Chondrocyte (in vitro differentiated cells): ENCODE data around the gene SORT1. TPM values are rescaled to one million over a fixed set of nuclear protein-coding genes. Genes with fewer than 3 reads are reported as not detected.
"Not testable (repeated sequence)": the region's sequence is repeated elsewhere in the genome, so short reads cannot be mapped to it uniquely, and the experiment has no call there.

Experiments
- DNase-seq: peaks from one replicate; pipeline ENCODE4 v3.0.0; 2021; ENCODE audit warnings: mixed read lengths, low spot score
- H3K27ac Mint-ChIP-seq: one replicate; pipeline ENCODE4 v1.8.0; 2021; ENCODE audit warnings: mild to moderate bottlenecking, moderate library complexity, mixed read lengths; ENCODE audit not compliant: unreplicated experiment
- H3K27me3 Mint-ChIP-seq: 2 replicates; pipeline ENCODE4 v1.8.0; 2021; ENCODE audit warnings: low read depth, mixed read lengths
- H3K36me3 Mint-ChIP-seq: 2 replicates; pipeline ENCODE4 v1.8.0; 2021; ENCODE audit warnings: low read depth, mixed read lengths
- H3K4me1 Mint-ChIP-seq: 2 replicates; pipeline ENCODE4 v1.8.0; 2021; ENCODE audit warnings: low read depth, mild to moderate bottlenecking, mixed read lengths
- H3K4me3 Mint-ChIP-seq: one replicate; pipeline ENCODE4 v1.8.0; 2021; ENCODE audit warnings: mild to moderate bottlenecking, moderate library complexity, mixed read lengths; ENCODE audit not compliant: unreplicated experiment
- H3K9me3 Mint-ChIP-seq: 2 replicates; pipeline ENCODE4 v1.8.0; 2021; ENCODE audit warnings: low read depth, mixed read lengths
- long read RNA-seq: library from polyadenylated mRNA; stranded (forward); transcript quantifications from one replicate; pipeline ENCODE4 v2.0.0, GENCODE V29; 2021
- total RNA-seq: library from RNA; stranded (reverse); gene quantifications from 3 replicates; pipeline ENCODE4 v1.2.1, GENCODE V29; 2021
- TF ChIP-seq, protein P1 (sequence below): fragments of 200-600 bp; sonication (generic); IDR thresholded peaks from 2 replicates; pipeline ENCODE4 v1.5.0; 2021; ENCODE audit warnings: antibody characterized with exemption, mild to moderate bottlenecking, moderate library complexity

SORT1 gene
- total RNA-seq, result 84.1 to 107 TPM (median 107 TPM) in 3 replicates
- long read RNA-seq, full-length matches to known transcripts, result 52 of 110 reads
- long read RNA-seq, partial matches to known transcripts, result 9 of 110 reads
- long read RNA-seq, other reads (novel, unspliced or antisense), result 49 of 110 reads

DNA sequence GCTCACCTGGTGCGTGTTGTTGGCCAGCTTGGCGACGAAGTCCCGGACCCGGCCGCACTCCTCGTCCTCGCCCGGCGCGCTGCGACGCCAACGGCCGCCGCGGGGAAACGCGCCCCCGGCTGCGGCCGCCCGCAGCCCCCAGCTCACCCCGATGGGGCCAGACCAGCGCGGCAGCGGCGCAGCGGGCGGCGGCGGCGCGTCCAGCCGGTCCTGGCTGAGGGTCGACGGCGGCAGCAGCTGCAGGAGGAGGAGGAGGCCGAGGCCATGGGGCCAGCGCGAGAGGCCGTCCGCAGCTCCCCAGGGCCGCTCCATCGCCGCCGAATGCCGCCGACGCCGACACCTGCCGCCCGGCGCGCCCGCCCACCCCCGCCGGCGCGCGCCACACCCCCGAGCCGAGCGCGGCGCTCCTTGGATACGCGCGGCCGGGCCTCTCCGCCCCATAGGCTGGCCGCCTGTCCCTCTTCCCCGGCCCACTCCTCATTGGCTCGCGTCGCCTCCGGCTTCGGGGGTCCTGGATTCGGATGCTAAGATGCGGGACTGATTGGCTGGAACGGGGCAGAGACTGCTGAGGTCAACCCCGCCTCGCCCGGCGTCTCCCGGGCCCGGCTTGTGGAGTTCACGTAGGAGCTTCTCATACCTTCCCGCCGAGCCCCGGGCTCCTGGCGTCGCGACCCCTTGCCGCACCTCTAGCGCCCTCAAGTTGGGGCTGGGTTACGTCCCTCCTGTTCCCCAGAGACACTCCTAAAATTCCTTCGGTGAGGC lies at the start of gene SORT1:
Gene SORT1 (minus strand): TSS at position 338 of the 762 bp plus-strand sequence. CDS start 26 bp downstream, at position 312.
- Mint-ChIP-seq H3K4me3 (peak within 1 kb of the TSS; percentile 92), H3K36me3 (peaks cover 1% of the 10 kb centered on the region), H3K27ac (peak within 1 kb of the TSS; percentile 92), H3K9me3 (no peaks in the 10 kb centered on the region), H3K27me3 (no peaks in the 10 kb centered on the region), H3K4me1 (peaks cover 60% of the 10 kb centered on the region)
- DNase-seq, result peak; percentile 95
- TF ChIP-seq, protein P1, sequence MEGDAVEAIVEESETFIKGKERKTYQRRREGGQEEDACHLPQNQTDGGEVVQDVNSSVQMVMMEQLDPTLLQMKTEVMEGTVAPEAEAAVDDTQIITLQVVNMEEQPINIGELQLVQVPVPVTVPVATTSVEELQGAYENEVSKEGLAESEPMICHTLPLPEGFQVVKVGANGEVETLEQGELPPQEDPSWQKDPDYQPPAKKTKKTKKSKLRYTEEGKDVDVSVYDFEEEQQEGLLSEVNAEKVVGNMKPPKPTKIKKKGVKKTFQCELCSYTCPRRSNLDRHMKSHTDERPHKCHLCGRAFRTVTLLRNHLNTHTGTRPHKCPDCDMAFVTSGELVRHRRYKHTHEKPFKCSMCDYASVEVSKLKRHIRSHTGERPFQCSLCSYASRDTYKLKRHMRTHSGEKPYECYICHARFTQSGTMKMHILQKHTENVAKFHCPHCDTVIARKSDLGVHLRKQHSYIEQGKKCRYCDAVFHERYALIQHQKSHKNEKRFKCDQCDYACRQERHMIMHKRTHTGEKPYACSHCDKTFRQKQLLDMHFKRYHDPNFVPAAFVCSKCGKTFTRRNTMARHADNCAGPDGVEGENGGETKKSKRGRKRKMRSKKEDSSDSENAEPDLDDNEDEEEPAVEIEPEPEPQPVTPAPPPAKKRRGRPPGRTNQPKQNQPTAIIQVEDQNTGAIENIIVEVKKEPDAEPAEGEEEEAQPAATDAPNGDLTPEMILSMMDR, result no peak

DNA sequence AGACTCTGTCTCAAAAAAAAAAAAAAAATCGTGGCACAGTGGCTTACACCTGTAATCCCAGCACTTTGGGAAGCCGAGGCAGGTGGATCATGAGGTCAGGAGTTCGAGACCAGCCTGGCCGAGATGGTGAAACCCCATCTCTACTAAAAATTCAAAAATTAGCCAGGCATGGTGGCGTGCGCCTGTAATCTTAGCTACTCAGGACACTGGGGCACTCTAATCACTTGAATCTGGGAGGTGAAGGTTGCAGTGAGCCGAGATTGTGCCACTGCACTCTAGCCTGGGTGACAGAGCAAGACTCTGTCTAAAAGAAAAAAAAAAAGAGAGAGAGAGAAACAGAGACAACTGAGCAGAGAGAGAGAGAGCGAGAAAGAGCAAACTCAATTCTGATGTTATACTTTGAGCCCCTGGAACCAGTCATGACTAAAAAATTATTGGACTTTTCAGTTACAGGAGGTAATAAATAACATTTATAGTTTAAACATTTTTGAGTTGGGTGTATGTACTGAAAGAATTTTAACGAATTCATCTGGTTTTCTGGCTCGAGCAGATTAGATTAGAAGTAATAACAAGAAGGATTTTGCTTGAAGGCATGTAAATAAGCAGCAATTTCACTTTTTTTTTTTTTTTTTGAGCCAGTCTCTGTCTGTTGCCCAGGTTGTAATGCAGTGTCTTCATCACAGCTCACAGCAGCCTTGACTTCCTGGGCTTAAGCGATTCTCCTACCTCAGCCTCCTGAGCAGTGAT lies 48.4 kb upstream of the SORT1 start:
- H3K9me3 Mint-ChIP-seq, H3K4me1 Mint-ChIP-seq, DNase-seq, H3K4me3 Mint-ChIP-seq, H3K27ac Mint-ChIP-seq, H3K36me3 Mint-ChIP-seq: not testable (repeated sequence)
- peaks cover 30% of the 10 kb centered on the region for H3K27me3 Mint-ChIP-seq

DNA sequence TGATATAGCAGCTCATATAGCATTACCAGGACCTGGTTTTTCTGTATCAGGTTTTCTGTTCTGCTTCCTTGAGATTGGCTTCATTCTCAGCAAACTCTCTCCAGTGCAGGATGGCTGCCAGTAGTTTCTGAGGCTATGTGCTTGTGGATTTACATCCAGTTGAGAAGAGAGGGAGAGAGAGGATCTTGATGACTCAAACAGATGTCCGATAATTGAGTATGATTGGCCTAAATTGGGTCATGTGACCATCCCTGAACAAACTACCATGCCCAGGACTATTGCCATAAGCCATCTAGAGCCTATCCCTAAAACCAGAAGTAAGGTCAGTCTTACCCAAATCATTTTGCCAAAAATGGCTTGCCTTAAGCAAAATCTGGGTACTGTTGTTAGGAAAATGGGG lies 46.6 kb upstream of the SORT1 start:
- no peak for DNase-seq
- Mint-ChIP-seq H3K4me1 (no peaks in the 10 kb centered on the region), H3K9me3 (no peaks in the 10 kb centered on the region), H3K36me3 (no peaks in the 10 kb centered on the region), H3K27me3 (peaks cover 19% of the 10 kb centered on the region), H3K4me3 (no peak overlapping the region), H3K27ac (no peak overlapping the region)
- TF ChIP-seq, protein P1, result no peak

DNA sequence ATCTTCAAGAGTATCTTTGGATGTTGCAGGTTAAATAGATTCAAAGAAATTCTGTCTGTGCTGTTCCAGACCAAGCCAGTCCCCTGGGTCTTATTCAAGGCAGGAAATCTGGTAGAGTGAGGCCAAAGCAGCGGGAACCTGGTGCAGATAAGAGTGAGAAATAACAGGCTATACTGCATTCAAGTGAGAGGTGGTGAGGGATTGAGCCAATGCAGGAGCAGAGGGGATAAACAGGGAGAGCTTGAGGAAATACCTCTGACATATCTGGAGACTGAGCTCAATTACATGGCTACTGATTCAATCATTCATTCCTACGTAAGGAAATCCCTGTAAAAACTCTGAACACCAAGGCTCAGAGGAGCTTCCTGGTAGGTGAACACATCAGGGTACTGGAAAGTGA lies 45.8 kb upstream of the SORT1 start:
- Mint-ChIP-seq H3K4me3 (no peak overlapping the region), H3K4me1 (no peaks in the 10 kb centered on the region), H3K27ac (no peak overlapping the region), H3K27me3 (peaks cover 19% of the 10 kb centered on the region), H3K36me3 (no peaks in the 10 kb centered on the region), H3K9me3 (no peaks in the 10 kb centered on the region)
- TF ChIP-seq, protein P1, result no peak
- DNase-seq, result no peak

DNA sequence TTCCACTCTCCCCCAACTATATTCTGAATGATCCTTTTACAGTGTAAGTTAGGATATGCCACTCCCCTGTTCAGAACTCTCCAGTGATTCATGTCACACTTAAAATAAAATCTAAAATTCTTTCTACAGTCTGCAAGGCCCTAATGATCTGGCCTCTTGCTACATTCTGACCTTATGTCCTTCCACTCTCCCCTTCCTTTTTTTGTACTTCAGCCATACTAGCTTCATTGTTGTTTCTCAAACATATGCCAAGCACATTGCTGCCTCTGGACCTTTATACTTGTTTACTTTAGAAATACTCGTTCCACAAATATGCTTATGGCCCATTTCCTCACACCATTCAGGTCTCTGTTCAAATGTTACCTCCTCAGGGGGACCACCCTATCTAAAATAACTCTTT lies 43.4 kb upstream of the SORT1 start:
- H3K36me3 Mint-ChIP-seq, result no peaks in the 10 kb centered on the region
- no peak overlapping the region for H3K27ac Mint-ChIP-seq
- DNase-seq, result no peak
- no peaks in the 10 kb centered on the region for H3K4me1 Mint-ChIP-seq
- H3K9me3 Mint-ChIP-seq, result no peaks in the 10 kb centered on the region
- H3K4me3 Mint-ChIP-seq, result no peak overlapping the region
- TF ChIP-seq, protein P1, result no peak
- peaks cover 9% of the 10 kb centered on the region for H3K27me3 Mint-ChIP-seq
